ENCODE results near the gene RSRC1. TPM values are rescaled to one million over a fixed set of nuclear protein-coding genes. Genes with fewer than 3 reads are reported as not detected.

RSRC1 gene
- total RNA-seq, 1 donor from 2014 or later, result 39.9 TPM

- POLR2A ChIA-PET, result no interaction called here
- H3K4me3 Mint-ChIP-seq, result no peak overlapping the region
- no peak for ATAC-seq (ENCODE audit: low read depth)
These were observed 271.5 kb downstream of the RSRC1 start for GRCh38 chr3:158381262-158381868.

GRCh38 chr3:158382479-158382878 is 272.6 kb downstream of the RSRC1 start:
- no peak for TF ChIP-seq CTCF (IDR thresholded peaks at IDR 0.05)
- no peak for DNase-seq
- H3K27me3 Mint-ChIP-seq, result no peaks in the 10 kb centered on the region
- ATAC-seq (ENCODE audit: low read depth), result no peak
- no peak overlapping the region for H3K27ac Mint-ChIP-seq
- intact Hi-C loops (cut with micrococcal nuclease), result no loop called here
- ChIA-PET POLR2A (no interaction called here), CTCF (no interaction called here)
- H3K4me3 Mint-ChIP-seq, result no peak overlapping the region
- H3K9me3 Mint-ChIP-seq, result no peaks in the 10 kb centered on the region
- no peaks in the 10 kb centered on the region for H3K4me1 Mint-ChIP-seq
- H3K36me3 Mint-ChIP-seq (ENCODE audit: low read depth), result peaks cover 8% of the 10 kb centered on the region

More at GRCh38 chr3:158381262-158381868, 271.5 kb downstream of the RSRC1 start:
- peaks cover 10% of the 10 kb centered on the region for H3K36me3 Mint-ChIP-seq (ENCODE audit: low read depth)
- no peak for TF ChIP-seq CTCF (IDR thresholded peaks at IDR 0.05)
- CTCF ChIA-PET, result no interaction called here
- H3K27ac Mint-ChIP-seq, result no peak overlapping the region
- no peak for DNase-seq
- intact Hi-C loops (cut with micrococcal nuclease), result no loop called here
- H3K4me1 Mint-ChIP-seq, result no peaks in the 10 kb centered on the region
- no peaks in the 10 kb centered on the region for H3K27me3 Mint-ChIP-seq
- H3K9me3 Mint-ChIP-seq, result no peaks in the 10 kb centered on the region

GRCh38 chr3:158384019-158384418 is 274.1 kb downstream of the RSRC1 start:
- ChIA-PET CTCF (no interaction called here), POLR2A (no interaction called here)
- Mint-ChIP-seq H3K27me3 (no peaks in the 10 kb centered on the region), H3K36me3 (ENCODE audit: low read depth) (peaks cover 4% of the 10 kb centered on the region), H3K4me3 (no peak overlapping the region), H3K27ac (no peak overlapping the region), H3K4me1 (no peaks in the 10 kb centered on the region), H3K9me3 (no peaks in the 10 kb centered on the region)
- intact Hi-C loops (cut with micrococcal nuclease), result no loop called here
- no peak for DNase-seq
- no peak for TF ChIP-seq CTCF (IDR thresholded peaks at IDR 0.05)
- no peak for ATAC-seq (ENCODE audit: low read depth)

- intact Hi-C loops (cut with micrococcal nuclease), result no loop called here
These were observed 285.5 kb downstream of the RSRC1 start for GRCh38 chr3:158395421-158395820.

GRCh38 chr3:158402590-158402989 is 292.7 kb downstream of the RSRC1 start:
- Mint-ChIP-seq H3K9me3 (no peaks in the 10 kb centered on the region), H3K27me3 (no peaks in the 10 kb centered on the region), H3K27ac (no peak overlapping the region), H3K36me3 (ENCODE audit: low read depth) (no peaks in the 10 kb centered on the region), H3K4me1 (no peaks in the 10 kb centered on the region), H3K4me3 (no peak overlapping the region)
- ChIA-PET CTCF (no interaction called here), POLR2A (no interaction called here)
- DNase-seq (no peak), ATAC-seq (ENCODE audit: low read depth) (no peak)
- no peak for TF ChIP-seq CTCF (IDR thresholded peaks at IDR 0.05)
- intact Hi-C loops (cut with micrococcal nuclease), result no loop called here

More at GRCh38 chr3:158395421-158395820, 285.5 kb downstream of the RSRC1 start:
- H3K9me3 Mint-ChIP-seq, result peaks cover 26% of the 10 kb centered on the region
- ChIA-PET POLR2A (no interaction called here), CTCF (no interaction called here)
- H3K27ac Mint-ChIP-seq, result no peak overlapping the region
- ATAC-seq (ENCODE audit: low read depth) (no peak), DNase-seq (no peak)
- TF ChIP-seq CTCF (IDR thresholded peaks at IDR 0.05), result no peak
- no peaks in the 10 kb centered on the region for H3K4me1 Mint-ChIP-seq
- peaks cover 18% of the 10 kb centered on the region for H3K36me3 Mint-ChIP-seq (ENCODE audit: low read depth)
- no peak overlapping the region for H3K4me3 Mint-ChIP-seq
- H3K27me3 Mint-ChIP-seq, result no peaks in the 10 kb centered on the region

All from activated B cell treated with CpG ODN at 0.5 μM for 24 hours (primary cell).